NCI-H128 (cell line): ENCODE data around the gene ZNF23.
"Not testable (repeated sequence)": the region's sequence is repeated elsewhere in the genome, so short reads cannot be mapped to it uniquely, and the experiment has no call there.

Source experiments
- DNase-seq: peaks from one replicate; lab custom pipeline; 2025; ENCODE audit not compliant: unreplicated experiment; lab: John Stamatoyannopoulos, UW

The ZNF23 gene

GRCh38 chr16:71461686-71462648, at the start of gene ZNF23:
TSS of gene ZNF23 (minus strand) at chr16:71462247. CDS start at chr16:71456796, 5,451 bp downstream.
- DNase-seq, result peak; percentile 44

- no peak for DNase-seq
These were observed 45.0 kb upstream of the ZNF23 start for GRCh38 chr16:71507061-71507460.

GRCh38 chr16:71504901-71505300, 42.9 kb upstream of the ZNF23 start:
- no peak for DNase-seq

- DNase-seq, result not testable (repeated sequence)
These were observed 42.0 kb upstream of the ZNF23 start for GRCh38 chr16:71504051-71504450.

GRCh38 chr16:71501547-71501946, 39.5 kb upstream of the ZNF23 start:
- no peak for DNase-seq

GRCh38 chr16:71500964-71501363, 38.9 kb upstream of the ZNF23 start:
- no peak for DNase-seq

GRCh38 chr16:71499775-71500364, 37.8 kb upstream of the ZNF23 start:
- peak; percentile 0 for DNase-seq

GRCh38 chr16:71498031-71498430, 36.0 kb upstream of the ZNF23 start:
- no peak for DNase-seq

- no peak for DNase-seq
These were observed 31.2 kb upstream of the ZNF23 start for GRCh38 chr16:71493213-71493612.

- no peak for DNase-seq
These were observed 30.7 kb upstream of the ZNF23 start for GRCh38 chr16:71492786-71493185.

GRCh38 chr16:71491054-71491453, 29.0 kb upstream of the ZNF23 start:
- DNase-seq, result no peak

GRCh38 chr16:71490361-71490760, 28.3 kb upstream of the ZNF23 start:
- DNase-seq, result no peak

- DNase-seq, result no peak
These were observed 27.1 kb upstream of the ZNF23 start, which contains the start of gene ZNF19 for GRCh38 chr16:71489122-71489521. TSS of gene ZNF19 (minus strand) at chr16:71489324. CDS start at chr16:71482114, 7,210 bp downstream.

- peak; percentile 67 for DNase-seq
These were observed 22.2 kb upstream of the ZNF23 start for GRCh38 chr16:71484006-71484893.

GRCh38 chr16:71482569-71482968, 20.5 kb upstream of the ZNF23 start:
- DNase-seq, result no peak

GRCh38 chr16:71480956-71481355, 18.9 kb upstream of the ZNF23 start:
- DNase-seq, result no peak

GRCh38 chr16:71479420-71479819, 17.4 kb upstream of the ZNF23 start:
- DNase-seq, result no peak

- DNase-seq, result no peak
These were observed 14.5 kb upstream of the ZNF23 start for GRCh38 chr16:71476457-71477124.

- no peak for DNase-seq
These were observed 12.8 kb upstream of the ZNF23 start for GRCh38 chr16:71474864-71475263.

GRCh38 chr16:71473891-71474290, 11.8 kb upstream of the ZNF23 start:
- no peak for DNase-seq

GRCh38 chr16:71472931-71473330, 10.9 kb upstream of the ZNF23 start:
- DNase-seq, result no peak
